A673 (cell line): ENCODE data around the gene FOXF2.
"Not testable (repeated sequence)": the region's sequence is repeated elsewhere in the genome, so short reads cannot be mapped to it uniquely, and the experiment has no call there.

Experiments
- EZH2 ChIP-seq: fragments of 200-600 bp; sonication (generic); IDR thresholded peaks from 2 replicates; pipeline ENCODE4 v1.6.1; 2017; ENCODE audit warnings: borderline replicate concordance, low read depth, mild to moderate bottlenecking, mixed read lengths, antibody characterized with exemption, low read length; ENCODE audit not compliant: poor library complexity, severe bottlenecking
- TF ChIP-seq, protein P1 (sequence below): fragments of 300-800, 200-600 bp; sonication (generic); conservative IDR thresholded peaks from 2 replicates; pipeline ENCODE4 v1.5.1; 2017; ENCODE audit warnings: low read depth, mild to moderate bottlenecking, antibody characterized with exemption, low read length, moderate library complexity, mixed read lengths

DNA sequence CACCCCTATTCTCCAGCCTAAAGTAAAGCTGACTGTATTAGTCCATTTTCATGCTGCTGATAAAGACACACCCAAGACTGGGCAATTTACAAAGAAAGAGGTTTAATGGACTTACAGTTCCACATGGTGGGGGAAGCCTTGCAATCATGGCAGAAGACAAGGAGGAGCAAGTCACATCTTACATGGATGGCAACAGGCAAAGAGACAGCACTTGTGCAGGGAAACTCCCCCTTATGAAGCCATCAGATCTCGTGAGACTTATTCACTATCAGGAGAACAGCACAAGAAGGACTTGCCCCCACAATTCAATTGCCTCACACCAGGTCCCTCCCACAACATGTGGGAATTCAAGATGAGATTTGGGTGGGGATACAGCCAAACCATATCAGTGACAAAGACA is 19.7 kb upstream of the FOXF2 start:
- TF ChIP-seq, protein P1, sequence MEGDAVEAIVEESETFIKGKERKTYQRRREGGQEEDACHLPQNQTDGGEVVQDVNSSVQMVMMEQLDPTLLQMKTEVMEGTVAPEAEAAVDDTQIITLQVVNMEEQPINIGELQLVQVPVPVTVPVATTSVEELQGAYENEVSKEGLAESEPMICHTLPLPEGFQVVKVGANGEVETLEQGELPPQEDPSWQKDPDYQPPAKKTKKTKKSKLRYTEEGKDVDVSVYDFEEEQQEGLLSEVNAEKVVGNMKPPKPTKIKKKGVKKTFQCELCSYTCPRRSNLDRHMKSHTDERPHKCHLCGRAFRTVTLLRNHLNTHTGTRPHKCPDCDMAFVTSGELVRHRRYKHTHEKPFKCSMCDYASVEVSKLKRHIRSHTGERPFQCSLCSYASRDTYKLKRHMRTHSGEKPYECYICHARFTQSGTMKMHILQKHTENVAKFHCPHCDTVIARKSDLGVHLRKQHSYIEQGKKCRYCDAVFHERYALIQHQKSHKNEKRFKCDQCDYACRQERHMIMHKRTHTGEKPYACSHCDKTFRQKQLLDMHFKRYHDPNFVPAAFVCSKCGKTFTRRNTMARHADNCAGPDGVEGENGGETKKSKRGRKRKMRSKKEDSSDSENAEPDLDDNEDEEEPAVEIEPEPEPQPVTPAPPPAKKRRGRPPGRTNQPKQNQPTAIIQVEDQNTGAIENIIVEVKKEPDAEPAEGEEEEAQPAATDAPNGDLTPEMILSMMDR = not testable (repeated sequence)
- TF ChIP-seq EZH2 = not testable (repeated sequence)
